ENCODE results near the gene KRT82.

DNA sequence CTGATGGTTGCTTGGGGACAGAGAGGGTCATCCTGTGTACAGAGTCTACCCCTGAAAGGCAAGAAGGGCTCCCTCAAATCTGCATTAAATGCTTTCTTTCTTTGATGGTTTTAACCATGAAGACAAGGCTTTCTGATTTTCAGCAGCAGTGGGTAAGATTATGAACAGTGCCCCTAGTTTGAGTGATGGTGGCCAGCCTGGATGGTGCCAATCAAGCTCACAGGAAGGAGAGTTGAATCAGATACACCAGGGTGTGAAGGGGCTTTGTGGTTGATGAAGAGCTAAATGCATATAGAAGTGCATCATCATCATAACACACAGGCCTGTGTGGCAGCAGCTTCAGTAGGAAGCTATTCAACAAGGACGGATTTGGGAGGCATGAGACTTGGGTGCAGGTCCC is 44.6 kb downstream of the KRT82 start:
- TF ChIP-seq CTCF (IDR thresholded peaks at IDR 0.05; ENCODE audit: low read length) (no peak), EZH2phosphoT487 (IDR thresholded peaks at IDR 0.05; ENCODE audit: low read length) (no peak)
